ENCODE results near the gene LRRFIP2.

GRCh38 chr3:37075955-37076354 is 98.4 kb downstream of the LRRFIP2 start:
- TF ChIP-seq CTCF (conservative IDR thresholded peaks at IDR 0.05; ENCODE audit: low read length) (no peak), EZH2phosphoT487 (IDR thresholded peaks at IDR 0.05; ENCODE audit: borderline replicate concordance) (no peak)

All from Loucy (cell line).